HG03469 (cell line): Measurements from ENCODE around the gene KLHL29.

Source experiments
- ATAC-seq: cut with Tn5 transposase; IDR thresholded peaks from one replicate; pipeline ENCODE4 v1.9.1; 2021; ENCODE audit warnings: mild to moderate bottlenecking, moderate library complexity, moderate number of reproducible peaks; ENCODE audit not compliant: unreplicated experiment

Gene KLHL29

DNA sequence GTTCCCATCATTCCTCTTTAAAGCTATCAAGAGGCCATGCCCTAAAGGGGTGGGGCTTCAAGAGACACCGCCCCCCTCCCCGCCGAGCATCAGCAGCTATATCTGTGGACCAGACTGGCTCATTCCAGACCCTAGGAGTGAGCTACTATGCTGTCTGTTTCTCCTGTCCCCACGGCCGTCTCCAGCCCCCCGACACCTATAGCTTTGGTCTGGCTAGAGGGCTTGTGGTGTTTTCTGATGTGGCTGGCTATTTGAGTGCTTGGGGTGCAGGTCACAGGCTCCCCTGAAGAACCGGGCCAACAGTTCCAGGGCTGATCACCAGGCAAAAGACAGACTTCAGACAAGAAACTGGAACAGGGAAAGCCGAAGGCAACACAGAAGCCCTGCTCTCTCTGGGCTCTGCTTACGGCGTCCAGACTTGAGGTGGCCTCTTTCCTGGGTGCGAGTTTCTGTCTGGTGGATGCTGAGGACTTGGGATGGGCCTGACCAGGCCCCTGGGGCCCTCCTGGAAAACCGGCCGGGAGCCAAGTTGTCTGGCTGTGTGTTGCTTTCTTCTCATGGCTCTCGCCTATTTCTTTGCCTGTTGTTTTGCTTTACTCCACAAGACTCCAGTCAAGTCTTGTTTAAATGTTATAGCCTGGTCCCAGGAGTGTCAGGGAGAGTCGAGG lies 83.6 kb downstream of the KLHL29 start:
- no peak for ATAC-seq

DNA sequence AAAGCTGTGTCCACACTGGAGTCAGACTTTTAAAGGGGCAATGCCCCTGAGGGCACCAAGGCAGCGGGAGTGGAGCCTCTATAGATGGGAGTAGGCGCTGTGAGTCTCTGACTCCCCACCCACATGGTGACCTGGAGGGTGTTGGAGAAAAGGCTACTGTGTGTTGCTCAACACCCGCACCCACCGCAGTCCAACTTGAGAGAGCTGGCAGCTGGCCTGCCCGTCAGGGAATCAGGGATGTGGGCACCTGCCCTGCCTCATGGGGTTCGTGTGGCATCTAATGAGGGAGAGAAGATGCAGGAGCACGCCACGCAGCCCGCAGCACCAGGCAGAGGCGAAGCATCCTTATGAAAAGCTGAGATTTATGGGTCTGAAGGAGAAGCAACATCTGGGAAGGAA lies 84.2 kb downstream of the KLHL29 start:
- ATAC-seq, result no peak

DNA sequence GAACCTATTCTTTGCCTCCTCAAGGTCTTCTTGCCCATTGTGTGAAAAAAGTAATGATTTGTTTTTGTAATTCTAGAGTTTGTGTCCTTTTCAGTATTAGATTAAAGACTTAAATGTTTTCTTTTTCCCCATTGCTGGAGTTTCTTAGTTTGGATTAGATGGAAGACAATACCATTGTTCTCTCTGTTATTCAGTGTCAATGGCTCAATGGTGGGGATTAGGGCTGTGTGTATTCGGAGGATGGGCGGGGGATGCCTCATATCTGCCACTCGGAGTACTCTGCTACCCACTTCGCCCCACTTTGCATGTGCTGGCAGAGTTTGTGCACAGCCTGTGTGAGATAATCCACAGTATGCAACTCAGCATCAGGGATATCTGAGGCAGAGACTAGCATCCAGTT lies 90.1 kb downstream of the KLHL29 start:
- ATAC-seq, result no peak

- no peak for ATAC-seq
These were observed 90.5 kb downstream of the KLHL29 start for GRCh38 chr2:23475473-23475872.

- ATAC-seq, result no peak
These were observed 91.8 kb downstream of the KLHL29 start for GRCh38 chr2:23476786-23477185.

GRCh38 chr2:23477392-23477791 lies 92.4 kb downstream of the KLHL29 start:
- ATAC-seq, result no peak

DNA sequence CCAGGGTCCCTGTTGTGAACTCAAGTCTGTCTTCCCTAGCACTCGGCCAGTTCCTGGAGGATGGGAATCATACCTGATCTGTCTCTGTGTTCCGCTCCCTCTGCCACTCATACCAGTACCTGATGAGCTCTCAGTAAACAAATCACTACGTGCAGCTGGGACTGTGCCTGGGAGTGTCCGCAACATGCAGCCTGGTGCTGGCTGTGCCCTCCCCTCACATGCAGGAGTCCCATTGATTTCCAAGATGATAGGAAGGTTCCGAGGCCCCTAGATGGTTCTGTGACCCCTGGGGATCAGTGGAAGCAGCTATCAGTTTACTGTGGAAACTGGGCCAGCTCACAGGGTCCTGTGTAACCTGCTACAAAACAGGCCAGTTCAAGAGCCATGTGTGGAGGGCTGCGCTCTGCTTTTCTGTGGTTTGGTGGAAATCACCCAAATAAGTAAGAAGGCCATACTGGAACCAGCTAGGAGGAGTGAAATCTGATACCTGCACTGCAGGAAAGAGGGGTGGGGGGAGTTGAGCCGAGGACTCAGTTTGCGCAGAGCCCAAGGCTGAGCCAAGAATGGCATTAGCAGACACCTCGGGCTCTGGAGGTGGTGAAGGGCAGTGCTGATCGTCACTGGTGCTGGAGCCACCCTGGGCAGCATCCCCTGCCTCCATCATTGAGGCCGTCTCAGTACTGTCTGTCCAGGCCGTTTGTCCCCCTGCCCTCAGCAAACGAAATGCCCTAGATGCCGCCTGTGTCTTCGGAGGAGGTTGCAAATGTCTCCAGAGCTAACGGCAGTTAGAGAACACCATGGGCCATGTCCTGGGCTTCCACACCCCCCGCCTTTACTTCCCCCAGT lies 93.3 kb downstream of the KLHL29 start:
- ATAC-seq, result no peak

- no peak for ATAC-seq
These were observed 94.1 kb downstream of the KLHL29 start for GRCh38 chr2:23478933-23479683.

- ATAC-seq, result no peak
These were observed 96.2 kb downstream of the KLHL29 start for GRCh38 chr2:23480957-23481797.

GRCh38 chr2:23482188-23482587 lies 97.2 kb downstream of the KLHL29 start:
- ATAC-seq, result no peak

DNA sequence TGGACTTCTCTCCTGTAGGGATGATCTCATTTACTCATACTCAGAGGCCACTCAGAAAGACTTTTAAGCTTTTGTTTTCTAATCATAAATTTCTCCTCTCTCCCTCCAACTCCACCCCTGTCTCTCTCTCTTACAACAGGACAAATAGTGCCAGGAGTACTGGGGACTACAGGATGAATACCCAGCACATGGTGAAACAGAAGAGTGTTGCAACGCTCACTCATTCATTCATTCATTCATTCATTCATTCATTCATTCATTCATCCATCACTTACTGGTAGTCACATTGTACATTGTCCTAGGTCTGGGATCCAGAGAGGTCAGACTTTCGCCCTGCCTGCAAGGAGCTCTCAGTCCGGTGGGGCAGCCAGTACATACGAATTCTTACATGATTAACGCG lies 97.6 kb downstream of the KLHL29 start:
- ATAC-seq, result no peak

GRCh38 chr2:23483791-23484190 lies 98.8 kb downstream of the KLHL29 start:
- ATAC-seq, result no peak

- no peak for ATAC-seq
These were observed 99.3 kb downstream of the KLHL29 start for GRCh38 chr2:23484275-23484674.

DNA sequence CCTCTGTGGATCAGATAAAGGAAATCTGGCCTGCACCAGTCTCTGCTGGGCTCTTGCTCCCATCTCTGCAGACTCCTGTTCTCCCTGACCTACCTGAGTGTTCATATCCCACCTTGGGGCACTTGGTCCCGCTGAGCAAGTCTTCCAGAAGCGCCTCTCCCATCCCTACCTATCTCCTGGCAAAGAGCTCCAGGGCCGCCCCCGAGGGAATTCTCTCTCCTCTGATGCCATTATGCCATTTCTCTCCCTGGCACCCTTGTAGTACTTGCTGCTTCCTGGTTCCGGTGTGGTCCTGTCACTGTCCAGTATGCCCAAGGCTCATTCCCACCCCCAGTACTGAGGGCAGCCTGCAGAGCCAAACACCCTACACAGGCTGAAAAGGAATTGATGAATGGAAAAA lies 99.8 kb downstream of the KLHL29 start:
- no peak for ATAC-seq

GRCh38 chr2:23485261-23485660 lies 100.3 kb downstream of the KLHL29 start:
- no peak for ATAC-seq

DNA sequence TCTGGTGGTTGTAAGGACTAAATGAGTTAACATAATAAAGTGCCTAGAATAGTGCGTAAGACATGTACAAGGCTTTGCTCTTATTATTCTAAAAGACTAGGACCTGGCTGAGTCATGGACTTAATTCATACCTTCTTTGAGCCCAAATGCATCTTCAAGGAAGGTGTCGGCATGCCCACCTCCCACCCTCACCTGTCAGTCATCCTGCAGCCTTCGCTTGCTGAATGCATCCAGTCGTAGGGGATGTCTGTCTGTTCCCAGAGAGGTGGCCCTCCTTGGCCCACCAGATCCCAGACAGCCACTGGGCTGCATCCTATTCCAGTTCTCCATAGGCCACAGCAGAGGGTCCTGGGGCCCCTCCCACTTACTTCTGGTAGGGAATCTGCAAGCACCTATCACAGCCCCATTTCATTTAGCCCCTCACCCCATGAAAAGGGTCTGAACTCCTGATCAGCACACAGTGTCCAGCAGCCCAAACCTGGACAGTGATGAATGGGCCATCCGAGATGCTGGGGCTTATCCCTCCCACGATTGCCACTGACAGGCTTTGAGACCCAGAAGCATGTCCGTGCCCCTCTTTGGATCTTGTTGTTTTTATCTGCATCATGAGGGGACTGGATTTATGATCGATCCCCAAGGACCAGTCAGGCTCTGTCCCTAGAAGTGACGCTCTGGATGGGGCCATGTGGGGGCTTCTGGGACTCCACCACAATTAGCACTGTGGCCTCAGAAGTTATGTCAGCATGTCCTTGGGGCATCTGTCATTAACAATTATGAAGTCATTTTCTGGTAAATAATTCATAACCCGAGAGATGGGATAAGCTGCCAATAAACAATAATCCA lies 101.1 kb downstream of the KLHL29 start:
- ATAC-seq, result no peak

DNA sequence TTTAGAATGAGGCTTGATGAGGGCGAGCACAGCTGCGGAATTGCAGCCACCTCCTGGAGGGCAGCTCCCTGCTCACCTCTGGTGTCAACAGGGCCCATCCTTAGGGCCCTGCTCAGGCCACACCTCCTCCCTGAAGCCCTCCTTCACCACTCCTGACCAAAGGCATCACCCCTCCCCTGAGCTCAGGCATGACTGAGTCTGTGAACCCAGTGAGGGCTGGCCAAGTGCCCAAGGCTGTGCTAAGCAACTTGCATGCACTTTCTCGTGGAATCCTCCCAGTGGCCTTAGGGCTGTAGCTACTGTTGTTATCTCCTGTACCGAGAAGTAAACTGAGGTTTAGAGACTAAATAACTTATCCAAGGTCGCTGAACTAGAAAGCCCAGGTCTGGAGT lies 101.7 kb downstream of the KLHL29 start:
- no peak for ATAC-seq

DNA sequence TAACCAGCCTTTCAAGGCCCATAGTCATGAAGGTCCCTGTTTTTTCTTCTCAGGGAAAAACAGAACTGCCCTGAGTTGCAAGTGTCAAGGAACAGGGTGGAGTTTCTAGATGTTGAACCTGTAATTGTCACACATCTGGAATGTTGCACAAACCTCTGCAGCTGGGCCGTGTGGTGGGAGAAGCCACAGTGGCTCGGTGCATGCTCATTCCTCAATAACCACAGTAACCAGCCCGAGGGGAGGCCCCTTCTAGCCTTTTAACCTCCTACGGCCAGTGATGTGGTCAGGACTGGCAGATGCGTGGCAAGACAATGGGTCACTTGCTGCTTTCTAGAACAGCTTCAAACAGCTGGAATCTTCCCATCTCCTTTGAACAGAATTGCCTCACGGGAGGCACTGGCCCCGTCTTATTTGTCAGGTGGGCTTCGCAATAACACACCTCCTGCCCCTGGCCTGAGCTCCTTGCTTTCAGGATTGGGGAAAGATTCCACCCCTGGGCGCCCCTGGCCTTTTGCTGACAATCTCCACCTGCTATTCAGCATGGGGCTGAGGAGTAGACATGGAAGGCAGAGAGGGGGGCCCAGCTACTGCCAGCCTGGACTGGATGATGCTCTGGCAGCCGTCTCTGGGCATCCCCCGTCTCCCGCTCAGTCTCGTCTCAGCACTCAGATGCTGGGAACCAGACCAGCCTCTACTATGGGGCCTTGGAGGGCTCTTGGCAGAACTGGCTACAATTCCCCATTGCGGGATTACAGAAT lies 102.9 kb downstream of the KLHL29 start:
- ATAC-seq, result no peak

DNA sequence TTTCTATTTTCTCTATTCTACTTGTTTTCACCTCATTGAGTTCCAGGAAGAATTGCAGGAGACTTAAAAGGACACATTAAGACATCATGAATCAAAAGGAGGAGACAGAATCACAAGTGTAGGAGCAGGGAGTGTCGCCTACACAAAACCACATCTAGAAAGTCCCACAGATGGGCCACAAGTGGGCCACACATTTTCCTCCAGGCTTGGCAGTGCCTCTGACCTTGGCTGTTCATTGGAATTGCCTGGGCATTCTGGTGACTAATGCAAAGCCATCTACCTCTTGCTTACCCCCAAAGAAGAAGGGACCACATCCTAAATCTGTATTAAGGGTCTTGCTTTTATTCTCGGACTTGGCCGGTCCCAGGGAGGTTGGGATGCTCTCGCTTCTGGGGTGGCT lies 103.6 kb downstream of the KLHL29 start:
- ATAC-seq, result no peak
